Measurements from ENCODE around the gene TSBP1.
"Not testable (repeated sequence)": the region's sequence is repeated elsewhere in the genome, so short reads cannot be mapped to it uniquely, and the experiment has no call there.

Gene TSBP1

GRCh38 chr6:32294566-32294965 lies 77.1 kb downstream of the TSBP1 start:
- TF ChIP-seq CTCF (conservative IDR thresholded peaks at IDR 0.05): no peak

GRCh38 chr6:32293695-32294094 lies 78.0 kb downstream of the TSBP1 start:
- TF ChIP-seq CTCF (conservative IDR thresholded peaks at IDR 0.05): no peak
- no peak overlapping the region for H3K27ac ChIP-seq

More at GRCh38 chr6:32294566-32294965, 77.1 kb downstream of the TSBP1 start:
- no peak overlapping the region for H3K27ac ChIP-seq

DNA sequence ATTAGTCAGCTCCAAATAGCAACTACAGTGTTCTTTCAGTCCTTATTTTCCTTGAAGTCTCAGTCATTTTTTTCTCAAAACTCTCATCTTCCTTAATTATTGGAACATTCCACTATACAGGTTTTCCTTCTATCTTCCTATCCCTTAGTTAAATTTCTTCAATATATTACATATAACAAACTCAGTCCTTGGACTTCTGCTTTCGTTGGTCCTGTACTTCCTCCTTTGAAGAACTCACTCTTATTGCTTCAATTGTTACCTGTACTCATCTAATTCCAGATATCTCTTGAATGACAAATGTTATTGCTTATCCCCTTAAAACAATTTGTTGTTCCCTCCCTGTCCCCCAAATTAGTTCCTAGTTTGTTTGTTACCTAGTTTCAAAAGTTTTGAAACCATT lies 80.2 kb downstream of the TSBP1 start:
- TF ChIP-seq CTCF (conservative IDR thresholded peaks at IDR 0.05): no peak

DNA sequence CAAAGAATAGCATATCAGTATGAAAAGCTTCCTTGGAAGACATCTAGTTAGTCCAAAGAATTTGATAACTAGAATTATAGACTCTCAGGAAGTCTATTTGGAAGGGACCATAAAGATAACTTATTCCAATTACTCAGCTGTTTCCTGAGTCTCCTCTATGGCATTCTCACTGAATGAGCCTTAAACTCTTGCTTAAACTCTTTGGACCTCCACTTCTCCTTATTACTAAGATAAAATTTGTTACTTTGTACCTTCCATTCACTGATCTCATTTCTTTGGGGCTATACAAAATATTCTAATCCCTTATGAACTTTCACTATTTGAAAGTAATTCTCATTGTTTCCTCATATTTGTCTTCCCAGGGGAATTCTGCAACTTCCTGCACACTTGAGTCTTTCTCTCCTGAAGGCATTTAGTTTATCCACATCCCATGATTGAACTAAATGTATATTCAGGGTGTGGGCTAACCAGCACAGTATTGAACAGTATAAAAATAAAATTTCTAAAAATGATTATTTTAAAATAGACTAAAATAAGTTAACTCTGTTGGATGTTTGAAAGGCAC lies 80.7 kb downstream of the TSBP1 start:
- no peak overlapping the region for H3K27ac ChIP-seq
- no peak for TF ChIP-seq CTCF (conservative IDR thresholded peaks at IDR 0.05)

More for the DNA sequence above, 80.2 kb downstream of the TSBP1 start:
- no peak overlapping the region for H3K27ac ChIP-seq

DNA sequence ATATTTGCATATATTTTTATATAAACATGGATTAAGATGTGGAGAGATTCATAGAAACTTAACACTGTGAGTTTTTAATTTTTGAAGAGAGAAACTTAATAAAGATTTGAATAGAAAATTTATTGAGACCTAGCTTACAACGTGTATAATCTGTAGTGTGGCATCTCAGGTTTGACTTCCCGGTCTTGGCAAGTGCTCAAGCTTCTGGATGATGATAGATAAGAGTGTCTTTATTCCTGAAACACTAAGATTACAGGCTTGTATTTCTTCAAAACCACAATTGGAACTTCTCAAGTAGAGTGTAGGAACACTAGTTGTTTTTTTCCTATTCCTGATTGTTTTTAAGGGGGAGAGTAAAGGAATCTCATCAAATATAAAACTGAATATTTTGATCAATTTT lies 83.3 kb downstream of the TSBP1 start:
- H3K27ac ChIP-seq: peak overlapping the region; percentile 57
- TF ChIP-seq CTCF (conservative IDR thresholded peaks at IDR 0.05): no peak

GRCh38 chr6:32273801-32274577 lies 97.7 kb downstream of the TSBP1 start:
- H3K27ac ChIP-seq: peak overlapping the region; percentile 65

GRCh38 chr6:32271429-32271828 lies 100.3 kb downstream of the TSBP1 start:
- no peak for TF ChIP-seq CTCF (conservative IDR thresholded peaks at IDR 0.05)
- H3K27ac ChIP-seq: no peak overlapping the region

- H3K27ac ChIP-seq: not testable (repeated sequence)
Measured at GRCh38 chr6:32268459-32268858, 103.2 kb downstream of the TSBP1 start.
